HCT116 (cell line): ENCODE results near the gene GATAD2B. TPM values are rescaled to one million over a fixed set of nuclear protein-coding genes. Genes with fewer than 3 reads are reported as not detected.
"Not testable (repeated sequence)": the region's sequence is repeated elsewhere in the genome, so short reads cannot be mapped to it uniquely, and the experiment has no call there.

Experiments
- ATAC-seq: fragments of 200-7000 bp; cut with Tn5 transposase; 2 replicates; pipeline ENCODE4 v1.9.1; 2020; ENCODE audit warnings: mild to moderate bottlenecking, moderate library complexity
- BruUV-seq: library from RNA; stranded (reverse); fragments of 400-500 nt; replicated peaks from 2 replicates; lab custom pipeline; 2021; lab: Mats Ljungman, UMichigan
- CTCF ChIA-PET: fragments of 300-600 bp; sonication (Branson Sonifier 250); formaldehyde crosslinking; loops from one replicate; lab custom pipeline; 2021; ENCODE audit warnings: antibody characterized with exemption; lab: Charles Lee
- POLR2A ChIA-PET: fragments of 300-600, 350-600 bp; sonication (Branson Sonifier 250); formaldehyde crosslinking; loops from one replicate; lab custom pipeline; 2021; ENCODE audit warnings: antibody characterized with exemption; lab: Charles Lee
- RAD21 ChIA-PET, 2 experiments: fragments of 300-600 bp; sonication (Branson Sonifier 250); formaldehyde crosslinking; loops; one replicate each; lab custom pipeline; 2023; ENCODE audit warnings: low total read pairs in 2 of 2; ENCODE audit not compliant: uncharacterized antibody in 2 of 2, unreplicated experiment in 2 of 2, low non-redundant PET in 1 of 2; lab: Charles Lee
- DNase-seq: peaks from one replicate; pipeline ENCODE4 v3.0.0-alpha.2; 2010; ENCODE audit warnings: low read depth, low spot score
- H2AFZ ChIP-seq: fragments of 200-600 bp; shearing (Covaris generic), sonication (generic); 2 replicates; pipeline ENCODE4 v1.6.1; 2017; ENCODE audit warnings: low read depth, mixed run types, mixed read lengths, antibody characterized with exemption, low read length; ENCODE audit not compliant: poor library complexity, severe bottlenecking
- H3K27ac ChIP-seq: 2 replicates; pipeline ENCODE4 v1.5.1; 2012; ENCODE audit warnings: low read depth, low read length
- H3K27me3 ChIP-seq: fragments of 200-600 bp; sonication (generic); 2 replicates; pipeline ENCODE4 v1.6.1; 2016; ENCODE audit warnings: mixed run types, low read length, mixed read lengths; ENCODE audit not compliant: insufficient read depth
- H3K36me3 ChIP-seq, 2 experiments: fragments of 200-500 bp in 1 of 2; fragments of 200-600 bp in 1 of 2; sonication (Bioruptor generic) in 1 of 2; sonication (generic) in 1 of 2; 2 replicates each; pipeline versions ENCODE4 v1.5.1 to v1.6.1; 2014 to 2016; ENCODE audit warnings: low read length in 2 of 2, inconsistent platforms in 1 of 2, mixed read lengths in 1 of 2, mixed run types in 1 of 2; ENCODE audit not compliant: insufficient read depth in 2 of 2, control insufficient read depth in 1 of 2
- H3K4me1 ChIP-seq, 2 experiments: fragments of 200-600 bp in 1 of 2; sonication (generic) in 1 of 2; 2 replicates each; pipeline versions ENCODE4 v1.5.1 to v1.6.1; 2012 to 2017; ENCODE audit warnings: low read length in 2 of 2, inconsistent platforms in 1 of 2, mild to moderate bottlenecking in 1 of 2, mixed read lengths in 1 of 2, mixed run types in 1 of 2, moderate library complexity in 1 of 2; ENCODE audit not compliant: insufficient read depth in 2 of 2, control insufficient read depth in 1 of 2
- H3K4me2 ChIP-seq: fragments of 200-600 bp; sonication (generic); 2 replicates; pipeline ENCODE4 v1.6.1; 2017; ENCODE audit warnings: mixed run types, low read length, mixed read lengths
- H3K4me3 ChIP-seq, 2 experiments: fragments of 200-600 bp in 1 of 2; sonication (generic) in 1 of 2; replicated peaks in 1 of 2; 2 replicates each; pipeline ENCODE4 v1.5.1; 2011 to 2016; ENCODE audit warnings: low read length in 2 of 2, control low read depth in 1 of 2, low read depth in 1 of 2, mild to moderate bottlenecking in 1 of 2, mixed read lengths in 1 of 2, mixed run types in 1 of 2
- H3K79me2 ChIP-seq: fragments of 200-600 bp; sonication (generic); 2 replicates; pipeline ENCODE4 v1.6.1; 2017; ENCODE audit warnings: mild to moderate bottlenecking, mixed run types, low read length, moderate library complexity, mixed read lengths; ENCODE audit not compliant: insufficient read depth
- H3K9ac ChIP-seq: fragments of 200-600 bp; sonication (generic); 2 replicates; pipeline ENCODE4 v1.6.1; 2016; ENCODE audit warnings: low read length, mixed read lengths
- H3K9me2 ChIP-seq: fragments of 200-600 bp; sonication (generic), shearing (Covaris generic); 2 replicates; pipeline ENCODE4 v1.6.1; 2017; ENCODE audit warnings: mixed run types, mild to moderate bottlenecking, moderate library complexity; ENCODE audit not compliant: insufficient read depth
- H3K9me3 ChIP-seq, 2 experiments: fragments of 200-500 bp in 1 of 2; fragments of 200-600 bp in 1 of 2; sonication (Bioruptor generic) in 1 of 2; sonication (generic) in 1 of 2; 2 replicates each; pipeline ENCODE4 v1.6.1; 2014 to 2017; ENCODE audit warnings: low read length in 2 of 2, mixed read lengths in 2 of 2, inconsistent platforms in 1 of 2, low read depth in 1 of 2, mild to moderate bottlenecking in 1 of 2, mixed run types in 1 of 2, moderate library complexity in 1 of 2; ENCODE audit not compliant: control insufficient read depth in 1 of 2, insufficient read depth in 1 of 2
- H4K20me1 ChIP-seq: fragments of 200-600 bp; sonication (generic), shearing (Covaris generic); 2 replicates; pipeline ENCODE4 v1.6.1; 2017; ENCODE audit warnings: mixed run types, mild to moderate bottlenecking, moderate library complexity; ENCODE audit not compliant: insufficient read depth
- ATF3 ChIP-seq: IDR thresholded peaks from 2 replicates; pipeline ENCODE4 v1.6.1; 2012
- CBX3 ChIP-seq: IDR thresholded peaks from 2 replicates; pipeline ENCODE4 v1.6.1; 2012; ENCODE audit warnings: low read depth
- EGR1 ChIP-seq: IDR thresholded peaks from 2 replicates; pipeline ENCODE4 v1.6.1; 2012; ENCODE audit warnings: low read depth
- ELF1 ChIP-seq: IDR thresholded peaks from 2 replicates; pipeline ENCODE4 v1.6.1; 2012; ENCODE audit warnings: low read depth, borderline replicate concordance
- EZH2phosphoT487 ChIP-seq: fragments of 200-600 bp; IDR thresholded peaks from 2 replicates; pipeline ENCODE4 v1.6.1; 2018; ENCODE audit warnings: antibody characterized with exemption, borderline replicate concordance
- FOSL1 ChIP-seq: IDR thresholded peaks from 2 replicates; pipeline ENCODE4 v1.6.1; 2012; ENCODE audit warnings: low read depth
- MAX ChIP-seq: IDR thresholded peaks from 2 replicates; pipeline ENCODE4 v1.6.1; 2012
- POLR2AphosphoS5 ChIP-seq: IDR thresholded peaks from 2 replicates; pipeline ENCODE4 v1.6.1; 2011; ENCODE audit warnings: mild to moderate bottlenecking, low read depth, low read length, moderate library complexity
- RAD21 ChIP-seq: IDR thresholded peaks from 2 replicates; pipeline ENCODE4 v1.6.1; 2012; ENCODE audit warnings: low read depth, mild to moderate bottlenecking
- REST ChIP-seq: IDR thresholded peaks from 2 replicates; pipeline ENCODE4 v1.6.1; 2012; ENCODE audit warnings: low read depth
- SIN3A ChIP-seq: IDR thresholded peaks from 2 replicates; pipeline ENCODE4 v1.6.1; 2012; ENCODE audit warnings: low read depth
- SP1 ChIP-seq: IDR thresholded peaks from 2 replicates; pipeline ENCODE4 v1.6.1; 2012; ENCODE audit warnings: low read depth
- SRF ChIP-seq: IDR thresholded peaks from 2 replicates; pipeline ENCODE4 v1.6.1; 2012; ENCODE audit warnings: low read depth
- intact Hi-C: fragments of 100-400 bp; cut with micrococcal nuclease; formaldehyde crosslinking; loops from 2 replicates; pipeline ENCODE4 v1.10.0; 2022
- total RNA-seq: library from RNA; stranded (reverse); gene quantifications from one replicate; pipeline ENCODE4 v1.2.1, GENCODE V29; 2021; ENCODE audit not compliant: unreplicated experiment

GATAD2B gene
- total RNA-seq, 1 experiment from 2014 or later = 50.2 TPM

- no peak for TF ChIP-seq SRF
- no peak for TF ChIP-seq CBX3
- TF ChIP-seq ELF1 = no peak; the same call in 1 of the 2 replicates
- TF ChIP-seq FOSL1 = no peak
- peak; percentile 5; the same call in 1 of the 2 replicates for TF ChIP-seq RAD21
- peak; percentile 99 for TF ChIP-seq POLR2AphosphoS5
Measured at GRCh38 chr1:153783233-153784190, 139.3 kb downstream of the GATAD2B start (continued).

- H3K27me3 ChIP-seq, BruUV-seq, H4K20me1 ChIP-seq, H3K36me3 ChIP-seq, ATAC-seq, H3K79me2 ChIP-seq, CTCF ChIA-PET, RAD21 ChIA-PET, POLR2A ChIA-PET, DNase-seq, H3K9me2 ChIP-seq, H3K9me3 ChIP-seq: not testable (repeated sequence)
- peak overlapping the region; percentile 69 for H3K27ac ChIP-seq
- H3K4me1 ChIP-seq = peaks cover 6 to 14% of the 10 kb centered on the region in 2 experiments
- intact Hi-C loops = loop anchor here (5.0 kb wide), 2 partner anchors 180 to 205 kb away; partner anchors contain the start of genes RAB13 and SLC39A1
- peak overlapping the region; percentile 85 for H2AFZ ChIP-seq
- peak overlapping the region; percentile 78 for H3K9ac ChIP-seq
- H3K4me3 ChIP-seq = peak overlapping the region; percentile 60 to 68
- H3K4me2 ChIP-seq = peak overlapping the region; percentile 99
Measured at GRCh38 chr1:153782648-153783047, 140.1 kb downstream of the GATAD2B start.

- Histone ChIP-seq H3K79me2 (no peaks in the 10 kb centered on the region), H3K4me3 (no peak overlapping the region), H4K20me1 (no peaks in the 10 kb centered on the region), H3K9ac (no peak overlapping the region), H3K27me3 (no peaks in the 10 kb centered on the region), H3K9me3 (no peaks in the 10 kb centered on the region), H3K27ac (no peak overlapping the region), H2AFZ (no peak overlapping the region), H3K4me1 (peaks cover 13 to 27% of the 10 kb centered on the region in 2 experiments), H3K4me2 (no peak overlapping the region), H3K36me3 (no peaks in the 10 kb centered on the region), H3K9me2 (no peaks in the 10 kb centered on the region)
- intact Hi-C loops = loop anchor here (5.0 kb wide), 2 partner anchors 182 to 207 kb away; partner anchors contain the start of genes RAB13 and SLC39A1
- ChIA-PET CTCF (no interaction called here), RAD21 (no interaction called here), POLR2A (no interaction called here)
- ATAC-seq (no peak), DNase-seq (no peak)
- BruUV-seq = no TSS peak
- TF ChIP-seq FOSL1 = no peak
- TF ChIP-seq ATF3 = no peak
- no peak for TF ChIP-seq SIN3A
- no peak for TF ChIP-seq EZH2phosphoT487
- TF ChIP-seq MAX = no peak
- TF ChIP-seq RAD21 = no peak
- TF ChIP-seq EGR1 = no peak
- TF ChIP-seq REST = no peak
- no peak for TF ChIP-seq SP1
- TF ChIP-seq SRF = no peak
- TF ChIP-seq POLR2AphosphoS5 = no peak
Measured at GRCh38 chr1:153780551-153780950, 142.2 kb downstream of the GATAD2B start.
